ENCODE results near the gene IZUMO2. TPM values are rescaled to one million over a fixed set of nuclear protein-coding genes. Genes with fewer than 3 reads are reported as not detected.

IZUMO2 gene
- total RNA-seq (2014; rRNA removed; shearing (Covaris generic)): not detected in 2 replicates

- peak; percentile 90 for DNase-seq
- Histone ChIP-seq H3K36me3 (replicated peaks; ENCODE audit: control insufficient read depth, insufficient read depth, low read length) (no peaks in the 10 kb centered on the region), H3K4me3 (ENCODE audit: insufficient read depth, low read depth, low read length) (peak within 1 kb of the TSS; percentile 23; the same call in 1 of the 2 replicates), H3K27me3 (ENCODE audit: control insufficient read depth, insufficient read depth, low read length) (no peaks in the 10 kb centered on the region)
Observed at GRCh38 chr19:50162988-50163387, at the start of gene IZUMO2. TSS of gene IZUMO2 (minus strand) at chr19:50163281. CDS start at chr19:50163194, 87 bp downstream.

GRCh38 chr19:50210425-50210824 is 47.3 kb upstream of the IZUMO2 start:
- H3K36me3 ChIP-seq (replicated peaks; ENCODE audit: control insufficient read depth, insufficient read depth, low read length): no peaks in the 10 kb centered on the region; the same call in 1 of the 2 replicates
- DNase-seq: no peak
- no peak overlapping the region for H3K4me3 ChIP-seq (ENCODE audit: insufficient read depth, low read depth, low read length)
- H3K27me3 ChIP-seq (ENCODE audit: control insufficient read depth, insufficient read depth, low read length): peaks cover 4% of the 10 kb centered on the region; the same call in 1 of the 2 replicates

GRCh38 chr19:50209131-50209530 is 46.0 kb upstream of the IZUMO2 start:
- H3K36me3 ChIP-seq (replicated peaks; ENCODE audit: control insufficient read depth, insufficient read depth, low read length): no peaks in the 10 kb centered on the region; the same call in 1 of the 2 replicates
- H3K27me3 ChIP-seq (ENCODE audit: control insufficient read depth, insufficient read depth, low read length): peaks cover 11% of the 10 kb centered on the region
- DNase-seq: no peak
- H3K4me3 ChIP-seq (ENCODE audit: insufficient read depth, low read depth, low read length): no peak overlapping the region

GRCh38 chr19:50207730-50208129 is 44.6 kb upstream of the IZUMO2 start:
- peaks cover 18% of the 10 kb centered on the region for H3K27me3 ChIP-seq (ENCODE audit: control insufficient read depth, insufficient read depth, low read length)
- H3K4me3 ChIP-seq (ENCODE audit: insufficient read depth, low read depth, low read length): no peak overlapping the region
- H3K36me3 ChIP-seq (replicated peaks; ENCODE audit: control insufficient read depth, insufficient read depth, low read length): no peaks in the 10 kb centered on the region; the same call in 1 of the 2 replicates
- no peak for DNase-seq

GRCh38 chr19:50206191-50206590 is 43.1 kb upstream of the IZUMO2 start:
- Histone ChIP-seq H3K36me3 (replicated peaks; ENCODE audit: control insufficient read depth, insufficient read depth, low read length) (no peaks in the 10 kb centered on the region; the same call in 1 of the 2 replicates), H3K4me3 (ENCODE audit: insufficient read depth, low read depth, low read length) (no peak overlapping the region), H3K27me3 (ENCODE audit: control insufficient read depth, insufficient read depth, low read length) (peaks cover 21% of the 10 kb centered on the region)
- no peak for DNase-seq

- DNase-seq: peak; percentile 81
- Histone ChIP-seq H3K4me3 (ENCODE audit: insufficient read depth, low read depth, low read length) (peak overlapping the region; percentile 39; the same call in 1 of the 2 replicates), H3K36me3 (replicated peaks; ENCODE audit: control insufficient read depth, insufficient read depth, low read length) (no peaks in the 10 kb centered on the region)
Observed at GRCh38 chr19:50205681-50206138, 42.6 kb upstream of the IZUMO2 start.

GRCh38 chr19:50204811-50205675 is 42.0 kb upstream of the IZUMO2 start:
- H3K27me3 ChIP-seq (ENCODE audit: control insufficient read depth, insufficient read depth, low read length): peaks cover 21% of the 10 kb centered on the region
- H3K4me3 ChIP-seq (ENCODE audit: insufficient read depth, low read depth, low read length): peak overlapping the region; percentile 39; the same call in 1 of the 2 replicates
- peak; percentile 99 for DNase-seq
- H3K36me3 ChIP-seq (replicated peaks; ENCODE audit: control insufficient read depth, insufficient read depth, low read length): no peaks in the 10 kb centered on the region

More at GRCh38 chr19:50205681-50206138, 42.6 kb upstream of the IZUMO2 start:
- H3K27me3 ChIP-seq (ENCODE audit: control insufficient read depth, insufficient read depth, low read length): peaks cover 21% of the 10 kb centered on the region

- no peaks in the 10 kb centered on the region for H3K36me3 ChIP-seq (replicated peaks; ENCODE audit: control insufficient read depth, insufficient read depth, low read length)
- peaks cover 21% of the 10 kb centered on the region for H3K27me3 ChIP-seq (ENCODE audit: control insufficient read depth, insufficient read depth, low read length)
- H3K4me3 ChIP-seq (ENCODE audit: insufficient read depth, low read depth, low read length): peak overlapping the region; percentile 49; the same call in 1 of the 2 replicates
- DNase-seq: no peak
Observed at GRCh38 chr19:50204081-50204428, 41.0 kb upstream of the IZUMO2 start.

- Histone ChIP-seq H3K36me3 (replicated peaks; ENCODE audit: control insufficient read depth, insufficient read depth, low read length) (no peaks in the 10 kb centered on the region), H3K4me3 (ENCODE audit: insufficient read depth, low read depth, low read length) (peak within 1 kb of the TSS; percentile 49), H3K27me3 (ENCODE audit: control insufficient read depth, insufficient read depth, low read length) (peaks cover 21% of the 10 kb centered on the region)
- peak; percentile 99 for DNase-seq
Observed at GRCh38 chr19:50203281-50204080, 40.4 kb upstream of the IZUMO2 start, which contains the start of gene MYH14. TSS of gene MYH14 (plus strand) at chr19:50203622. CDS start at chr19:50210366, 6,744 bp downstream.

- no peak for DNase-seq
- Histone ChIP-seq H3K36me3 (replicated peaks; ENCODE audit: control insufficient read depth, insufficient read depth, low read length) (no peaks in the 10 kb centered on the region), H3K27me3 (ENCODE audit: control insufficient read depth, insufficient read depth, low read length) (peaks cover 21% of the 10 kb centered on the region), H3K4me3 (ENCODE audit: insufficient read depth, low read depth, low read length) (peak overlapping the region; percentile 36; the same call in 1 of the 2 replicates)
Observed at GRCh38 chr19:50202962-50203280, 39.8 kb upstream of the IZUMO2 start.

GRCh38 chr19:50202386-50202785 is 39.3 kb upstream of the IZUMO2 start:
- H3K36me3 ChIP-seq (replicated peaks; ENCODE audit: control insufficient read depth, insufficient read depth, low read length): no peaks in the 10 kb centered on the region
- no peak overlapping the region for H3K4me3 ChIP-seq (ENCODE audit: insufficient read depth, low read depth, low read length)
- H3K27me3 ChIP-seq (ENCODE audit: control insufficient read depth, insufficient read depth, low read length): peaks cover 21% of the 10 kb centered on the region
- DNase-seq: no peak

- no peak overlapping the region for H3K4me3 ChIP-seq (ENCODE audit: insufficient read depth, low read depth, low read length)
- H3K27me3 ChIP-seq (ENCODE audit: control insufficient read depth, insufficient read depth, low read length): peaks cover 10% of the 10 kb centered on the region
- no peak for DNase-seq
- H3K36me3 ChIP-seq (replicated peaks; ENCODE audit: control insufficient read depth, insufficient read depth, low read length): no peaks in the 10 kb centered on the region
Observed at GRCh38 chr19:50199259-50199555, 36.1 kb upstream of the IZUMO2 start.

GRCh38 chr19:50198431-50199258 is 35.6 kb upstream of the IZUMO2 start:
- no peaks in the 10 kb centered on the region for H3K36me3 ChIP-seq (replicated peaks; ENCODE audit: control insufficient read depth, insufficient read depth, low read length)
- H3K27me3 ChIP-seq (ENCODE audit: control insufficient read depth, insufficient read depth, low read length): peaks cover 6% of the 10 kb centered on the region
- H3K4me3 ChIP-seq (ENCODE audit: insufficient read depth, low read depth, low read length): no peak overlapping the region
- DNase-seq: no peak

- DNase-seq: no peak
- no peaks in the 10 kb centered on the region for H3K36me3 ChIP-seq (replicated peaks; ENCODE audit: control insufficient read depth, insufficient read depth, low read length)
- H3K27me3 ChIP-seq (ENCODE audit: control insufficient read depth, insufficient read depth, low read length): peaks cover 2% of the 10 kb centered on the region
- no peak overlapping the region for H3K4me3 ChIP-seq (ENCODE audit: insufficient read depth, low read depth, low read length)
Observed at GRCh38 chr19:50197348-50197747, 34.3 kb upstream of the IZUMO2 start.

Data from H7 (cell line).